Measurements from ENCODE around the gene PLEKHA6.
A peak's percentile ranks its signal among the peaks of the same experiment; 100 is the strongest.

Gene PLEKHA6

DNA sequence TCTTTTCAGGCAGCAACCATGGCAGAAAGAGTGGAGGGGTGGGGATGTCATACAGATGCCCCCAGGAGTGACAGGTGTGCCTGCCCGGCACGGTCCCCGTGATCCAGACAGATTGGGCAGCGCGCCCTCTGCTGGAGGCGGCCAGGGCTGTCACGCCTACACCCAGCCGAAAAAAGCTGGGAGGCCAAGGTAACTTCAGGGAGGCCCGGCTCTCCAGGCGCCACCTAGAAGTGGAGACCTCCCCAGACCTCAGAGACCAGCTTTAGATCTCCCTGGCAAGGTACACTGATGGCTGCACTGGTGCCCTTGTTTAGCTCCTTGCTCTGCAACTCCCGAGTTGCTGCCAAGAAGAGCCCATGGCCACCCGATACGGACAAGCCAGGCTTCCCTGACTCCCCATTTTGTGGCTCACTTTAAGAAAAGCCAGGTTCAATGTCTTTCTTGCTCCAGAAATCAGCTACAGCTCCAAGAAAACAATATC is 152.6 kb downstream of the PLEKHA6 start:
- peak; percentile 80 for DNase-seq (ENCODE audit: low spot score)

DNA sequence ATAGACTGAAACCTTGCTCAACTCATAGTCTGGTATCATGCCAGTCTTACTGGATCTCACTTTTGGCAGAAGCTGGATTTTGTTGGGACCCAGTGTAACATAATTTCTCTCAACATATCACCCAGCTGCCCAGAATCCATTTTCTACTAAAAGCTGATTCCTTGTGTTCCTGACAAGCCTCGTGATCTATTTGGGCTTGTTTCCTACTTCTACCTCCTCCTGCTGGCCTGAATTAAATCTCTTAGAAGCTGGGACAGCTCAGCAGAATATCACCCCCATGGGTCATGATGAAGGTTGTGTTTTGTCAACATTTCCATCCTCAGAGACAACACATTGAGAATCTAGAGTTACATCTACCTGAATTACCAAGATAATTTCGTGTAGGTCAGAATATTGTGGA is 153.6 kb downstream of the PLEKHA6 start:
- DNase-seq (ENCODE audit: low spot score): peak; percentile 46

DNA sequence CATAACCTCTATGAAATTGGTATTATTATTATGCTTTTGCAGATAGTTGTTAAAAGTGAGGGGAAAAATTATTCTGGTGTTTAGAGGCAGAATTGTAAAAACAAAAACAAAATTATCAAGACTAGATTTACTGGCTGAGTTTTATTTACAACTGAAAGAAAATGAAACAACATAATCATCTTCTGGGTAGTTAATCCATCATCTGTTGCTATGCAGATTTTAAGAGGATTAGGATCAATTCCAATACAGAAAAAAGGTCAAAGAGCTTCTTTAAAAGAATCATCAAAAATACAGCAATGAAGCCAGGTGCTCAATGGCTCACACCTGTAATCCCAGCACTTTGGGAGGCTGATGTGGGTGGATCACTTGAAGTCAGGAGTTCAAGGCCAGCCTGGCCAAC is 154.2 kb downstream of the PLEKHA6 start:
- DNase-seq (ENCODE audit: low spot score): no peak

DNA sequence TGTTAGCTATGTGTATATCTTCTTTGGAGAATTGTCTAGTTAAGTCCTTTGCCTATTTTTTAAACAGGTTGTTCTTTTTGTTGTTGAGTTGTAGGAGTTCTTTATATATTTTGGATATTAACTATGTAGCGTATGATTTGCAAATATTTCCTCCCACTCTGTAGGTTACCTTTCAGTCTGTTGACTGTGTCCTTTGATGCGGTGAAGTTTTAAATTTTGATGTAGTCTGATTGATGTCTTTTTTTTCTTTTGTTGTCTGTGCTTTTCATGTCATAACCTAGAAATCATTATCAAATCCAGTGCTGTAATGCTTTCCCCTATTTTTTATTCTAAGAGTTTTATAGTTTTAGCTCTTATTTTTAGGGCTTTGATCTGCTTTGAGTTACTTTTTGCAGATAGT is 154.8 kb downstream of the PLEKHA6 start:
- no peak for DNase-seq (ENCODE audit: low spot score)

DNA sequence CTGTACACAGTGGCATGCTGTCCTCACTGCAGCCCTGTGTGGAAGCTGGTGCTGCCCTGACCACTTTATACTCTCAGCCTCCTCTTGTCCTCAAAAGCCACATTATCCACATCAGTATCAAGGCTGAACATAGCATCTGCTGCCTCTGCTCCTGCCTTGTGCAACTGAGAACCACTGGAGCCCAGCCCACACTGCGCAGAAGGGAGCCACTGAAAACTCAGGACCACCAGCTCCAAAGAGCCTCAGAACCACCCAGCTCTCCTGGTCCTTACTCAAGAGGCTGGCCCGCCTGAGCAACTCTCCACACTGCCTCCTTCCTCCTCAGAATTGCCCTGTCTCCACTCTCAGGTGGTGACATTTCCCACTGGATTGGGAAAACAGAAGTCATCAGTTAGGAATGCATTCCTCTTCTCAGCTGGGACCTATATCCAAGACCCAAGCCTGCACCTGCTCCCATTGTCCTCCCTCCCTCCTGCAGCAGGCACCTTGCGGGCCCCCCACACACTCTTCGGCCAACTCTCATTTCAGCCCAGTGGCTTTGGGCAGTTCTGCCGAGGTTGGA is 156.4 kb downstream of the PLEKHA6 start:
- no peak for DNase-seq (ENCODE audit: low spot score)

DNA sequence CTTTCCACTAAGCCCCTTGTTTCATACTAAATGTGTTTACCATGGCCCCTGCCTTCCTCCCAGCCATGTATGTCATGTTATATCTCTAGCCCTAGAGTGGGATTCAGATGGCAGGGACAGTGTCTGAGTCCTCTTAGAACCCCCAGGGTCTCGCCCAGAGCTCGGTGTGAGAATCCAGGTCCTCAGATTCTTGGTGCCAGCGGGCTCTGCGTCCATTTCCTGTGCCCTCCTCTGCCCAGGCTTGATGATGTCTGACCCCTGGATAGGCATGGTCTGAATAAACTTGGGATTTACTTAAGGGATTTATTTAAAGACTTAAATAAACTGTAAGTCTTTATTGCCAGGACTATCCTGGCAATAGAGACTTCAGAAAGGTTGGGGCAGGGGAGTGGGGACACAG is 157.2 kb downstream of the PLEKHA6 start:
- DNase-seq (ENCODE audit: low spot score): no peak

DNA sequence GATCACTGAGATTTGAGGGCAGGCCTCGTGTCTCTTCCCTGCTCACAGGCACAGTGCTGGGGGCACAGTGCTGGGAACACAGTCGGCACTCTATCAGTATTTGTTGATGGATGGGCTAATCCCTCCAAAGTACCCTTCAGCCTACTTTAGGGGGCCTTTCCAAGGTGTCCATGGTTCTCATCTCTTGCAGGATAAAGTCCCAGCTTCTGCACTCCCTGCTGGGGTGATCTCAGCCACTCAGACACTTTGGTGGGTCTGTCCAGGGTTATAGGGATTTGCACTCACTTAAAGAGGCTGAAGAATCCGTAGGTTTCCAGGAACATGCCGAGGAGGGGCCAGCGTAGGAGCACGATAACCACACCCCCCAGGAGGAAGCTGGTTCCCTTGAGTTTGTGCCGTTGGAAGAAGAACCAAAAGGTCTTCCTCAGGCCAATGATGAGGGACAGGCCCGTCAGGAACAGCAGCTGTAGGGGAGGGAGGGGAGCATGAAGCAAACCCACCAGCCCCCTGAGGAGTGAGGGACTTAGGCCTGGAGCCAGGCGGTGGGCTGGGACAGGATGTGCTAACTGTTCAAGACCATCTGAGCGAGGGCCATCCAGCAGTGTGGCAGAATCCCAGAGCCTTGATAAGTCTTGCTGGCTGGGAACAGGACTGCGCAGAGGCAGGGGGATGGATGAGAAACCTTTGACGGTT is 158.2 kb downstream of the PLEKHA6 start:
- no peak for DNase-seq (ENCODE audit: low spot score)

DNA sequence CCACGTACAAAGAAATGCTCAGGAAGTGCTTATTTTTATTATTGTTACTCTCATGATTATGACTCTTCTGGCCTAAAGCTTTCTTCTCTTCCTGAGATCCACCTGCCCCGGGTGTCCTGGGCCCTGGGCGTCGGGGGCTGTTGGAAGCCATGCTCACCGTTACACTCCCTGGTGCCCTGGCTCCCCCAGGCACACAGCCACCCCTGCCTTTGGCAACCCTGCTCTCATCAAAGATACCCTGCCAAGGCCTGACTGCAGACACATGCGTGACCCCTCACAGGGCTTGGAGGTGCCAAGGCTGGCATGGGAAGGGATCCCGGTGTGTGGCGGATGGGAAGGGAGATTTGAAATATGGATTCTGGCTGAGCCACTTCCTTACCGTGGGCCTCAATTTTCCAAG is 160.2 kb downstream of the PLEKHA6 start:
- DNase-seq (ENCODE audit: low spot score): no peak

DNA sequence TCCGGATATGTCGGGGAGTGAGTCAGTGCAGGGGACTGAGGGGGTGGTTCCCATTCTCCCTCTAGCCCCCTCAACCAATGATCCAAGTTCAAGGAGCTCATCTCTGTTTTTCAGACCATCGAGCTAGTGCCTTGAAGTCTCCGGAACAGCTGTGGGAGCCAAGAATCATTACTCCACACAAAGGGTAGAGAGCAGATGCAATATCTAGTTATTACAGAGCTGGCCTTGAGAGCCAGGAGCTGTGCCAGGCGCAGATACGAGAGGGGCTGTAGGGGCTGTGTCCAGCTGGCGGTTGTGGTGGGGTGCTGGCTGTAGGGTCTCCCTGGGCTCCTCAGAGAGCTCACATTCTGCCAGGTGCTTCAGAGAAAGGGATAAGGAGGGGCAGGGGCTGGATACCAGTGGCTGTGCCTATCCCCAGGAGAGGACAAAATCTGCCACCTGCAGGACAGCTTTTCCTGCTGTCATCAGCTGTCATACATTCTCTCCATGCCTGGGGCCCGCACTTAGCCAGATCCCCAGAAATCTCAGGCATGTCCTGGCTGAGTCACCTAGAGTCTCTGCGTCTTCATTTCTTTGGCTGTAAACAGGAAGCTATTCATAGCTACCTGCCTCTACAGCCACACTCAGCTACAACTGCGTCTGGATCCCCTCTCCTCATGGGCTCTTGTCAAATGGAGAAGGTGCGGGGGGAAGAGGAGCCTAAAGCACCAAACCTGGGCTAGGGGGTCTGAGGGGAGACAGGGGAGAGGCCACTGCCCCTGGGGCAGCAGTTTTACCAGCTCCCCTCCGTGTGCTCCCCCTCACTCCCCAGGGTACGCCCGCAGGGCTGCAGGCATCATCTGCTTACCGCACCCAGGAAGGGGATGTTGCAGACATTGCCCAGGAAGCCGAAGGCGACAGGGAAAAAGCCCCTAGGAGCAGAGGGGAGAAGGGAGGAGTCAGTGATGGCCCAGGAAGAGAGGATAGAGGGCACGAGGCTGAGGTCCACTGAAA is 161.1 kb downstream of the PLEKHA6 start:
- DNase-seq (ENCODE audit: low spot score): peak; percentile 87

DNA sequence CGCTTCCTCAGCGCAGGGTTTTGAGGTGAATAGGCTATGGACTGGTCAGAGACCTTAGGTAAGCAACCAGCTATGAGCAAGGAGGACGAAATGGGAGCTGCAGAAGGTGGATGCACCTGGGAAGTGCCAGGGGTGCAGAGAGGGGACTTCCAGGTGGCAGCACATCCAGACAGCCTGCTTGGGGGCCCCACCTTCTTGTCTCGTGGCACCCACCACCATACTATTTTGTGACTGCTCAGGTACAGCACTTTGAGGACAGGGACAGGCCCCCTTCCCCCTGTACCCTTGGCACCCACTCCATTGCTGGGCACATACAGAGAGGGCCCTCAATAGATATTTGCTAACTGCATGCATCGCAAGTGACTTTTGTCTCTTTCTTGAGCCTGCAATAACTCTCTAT is 162.7 kb downstream of the PLEKHA6 start:
- DNase-seq (ENCODE audit: low spot score): no peak

DNA sequence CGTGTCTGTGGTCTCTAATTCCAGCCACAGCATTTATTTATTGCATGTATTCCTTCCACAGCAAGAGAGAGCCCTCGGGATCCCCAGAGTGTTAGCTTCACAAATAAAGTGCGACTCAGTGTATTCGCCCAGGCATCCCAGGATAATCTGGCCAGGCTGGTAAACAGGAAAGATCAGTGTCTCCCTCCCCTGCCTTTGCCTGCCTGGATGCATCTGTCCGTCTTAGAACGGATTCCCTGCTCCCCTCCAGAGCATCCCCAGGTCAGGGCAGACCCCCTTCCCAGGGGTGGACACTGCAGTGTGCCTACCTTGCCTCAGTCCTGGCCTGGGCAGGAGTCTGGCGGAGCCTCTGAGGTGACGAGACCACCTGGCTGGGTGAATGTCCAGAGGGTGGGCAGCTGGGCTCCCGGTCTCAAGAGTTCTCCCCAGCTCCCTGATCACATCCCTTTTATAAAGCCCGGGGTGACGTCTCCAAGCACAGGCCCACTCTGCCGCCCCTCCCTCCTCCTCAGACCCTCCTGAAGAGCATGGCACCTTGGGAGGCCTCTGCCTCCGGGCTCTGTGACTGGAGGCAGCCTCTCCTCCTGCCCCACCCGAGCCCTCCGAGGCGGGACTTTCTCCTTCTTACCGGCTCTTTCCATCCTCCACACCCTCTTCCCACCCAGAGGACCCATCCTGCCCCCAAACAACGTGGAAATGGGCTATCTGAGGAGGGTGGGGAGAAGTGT is 163.5 kb downstream of the PLEKHA6 start, which contains the start of gene KISS1:
KISS1 (minus strand) TSS at position 424 of the 728 bp plus-strand sequence. CDS start 3,615 bp downstream, outside the sequence.
- DNase-seq (ENCODE audit: low spot score): no peak

DNA sequence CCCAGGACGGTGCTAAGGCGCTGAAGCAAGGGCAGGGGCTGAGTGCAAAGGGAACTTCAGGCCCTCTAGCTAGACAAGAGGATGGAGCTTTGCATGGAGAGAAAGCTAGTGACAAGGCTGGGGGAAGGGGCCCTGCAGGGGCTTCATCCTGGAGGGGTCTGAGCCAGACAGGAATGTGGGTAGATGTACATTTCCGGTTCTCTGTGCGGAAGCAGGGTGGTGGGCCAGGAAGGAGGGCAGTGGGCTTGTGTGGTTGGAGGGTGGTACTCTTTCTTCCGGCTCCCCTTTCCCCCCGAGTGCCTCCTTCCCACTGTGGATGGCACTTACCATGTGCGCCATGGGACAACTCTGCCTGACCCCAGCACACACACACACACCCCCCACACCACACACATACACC is 165.0 kb downstream of the PLEKHA6 start:
- no peak for DNase-seq (ENCODE audit: low spot score)

DNA sequence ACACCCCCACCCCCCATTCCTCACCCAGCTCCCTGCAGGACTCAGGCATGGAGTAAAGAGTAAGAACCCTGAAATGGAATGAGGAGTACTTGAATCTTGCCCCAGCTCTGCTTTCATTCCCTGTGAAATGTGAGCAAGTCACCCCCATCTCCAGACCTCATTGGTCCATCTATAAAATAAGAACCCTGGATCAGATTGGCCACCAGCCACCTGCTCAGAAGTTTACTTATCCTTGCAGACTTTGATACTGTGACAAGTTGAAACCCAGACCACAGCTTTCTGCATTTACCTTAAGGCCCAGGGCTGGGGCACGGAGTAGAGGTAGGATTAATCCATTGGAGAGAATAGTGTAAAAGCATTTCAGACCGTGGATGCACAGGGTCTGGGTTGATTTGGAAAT is 165.6 kb downstream of the PLEKHA6 start:
- DNase-seq (ENCODE audit: low spot score): no peak

DNA sequence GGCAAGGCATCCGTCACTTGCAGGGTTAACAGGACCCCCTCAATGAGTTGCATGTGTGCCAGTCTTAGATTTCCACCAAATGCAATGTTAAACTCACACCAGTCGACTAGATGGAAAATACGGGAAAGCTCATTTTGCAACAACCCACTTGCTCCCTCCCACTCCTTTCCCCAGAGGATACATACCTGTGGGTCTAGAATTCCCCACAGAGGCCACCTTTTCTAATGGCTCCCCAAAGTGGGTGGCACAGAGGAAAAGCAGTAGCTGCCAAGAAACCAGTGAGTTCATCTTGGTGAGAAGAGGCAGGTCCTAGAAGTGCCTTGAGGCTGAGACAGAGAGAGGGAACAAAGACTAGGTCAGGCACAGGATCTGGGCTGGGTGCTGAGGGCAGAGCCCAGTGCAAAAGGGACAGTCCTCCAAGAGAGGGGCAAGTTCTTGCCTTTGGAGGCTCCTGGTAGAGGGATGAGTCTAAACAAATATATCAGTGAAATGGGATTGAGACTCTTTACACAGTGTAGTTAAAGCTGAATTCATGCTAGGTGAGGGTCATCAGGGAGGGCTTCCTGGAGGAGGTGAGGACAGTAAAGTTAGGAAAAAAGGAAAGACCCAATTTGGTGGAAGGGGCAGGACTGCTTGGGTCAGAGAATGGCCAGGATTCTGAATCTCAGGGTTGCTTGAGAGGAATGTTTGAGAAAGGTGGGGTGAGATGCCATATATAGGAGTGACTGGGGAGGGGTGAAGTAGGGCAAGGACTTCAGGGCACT is 167.0 kb downstream of the PLEKHA6 start:
- no peak for DNase-seq (ENCODE audit: low spot score)

DNA sequence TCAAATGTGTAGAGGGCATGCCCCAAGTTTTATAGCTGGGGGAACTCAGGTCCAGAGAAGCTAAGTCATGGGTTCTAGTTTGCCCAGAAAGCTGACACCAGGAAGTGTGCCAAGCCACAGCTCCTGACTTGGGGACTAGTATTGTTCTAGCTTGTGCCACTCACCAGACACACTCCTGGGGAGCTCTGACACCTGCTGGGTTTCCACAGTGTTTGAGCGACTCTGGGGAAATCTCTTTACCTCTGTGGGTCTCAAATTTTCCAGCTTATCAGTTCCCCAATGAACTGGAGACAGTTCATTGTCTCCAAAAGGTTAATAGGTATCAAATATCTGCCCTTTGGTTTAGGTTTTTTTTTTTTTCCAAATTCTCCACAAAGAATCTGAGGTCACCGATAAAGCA is 167.7 kb downstream of the PLEKHA6 start:
- DNase-seq (ENCODE audit: low spot score): no peak

DNA sequence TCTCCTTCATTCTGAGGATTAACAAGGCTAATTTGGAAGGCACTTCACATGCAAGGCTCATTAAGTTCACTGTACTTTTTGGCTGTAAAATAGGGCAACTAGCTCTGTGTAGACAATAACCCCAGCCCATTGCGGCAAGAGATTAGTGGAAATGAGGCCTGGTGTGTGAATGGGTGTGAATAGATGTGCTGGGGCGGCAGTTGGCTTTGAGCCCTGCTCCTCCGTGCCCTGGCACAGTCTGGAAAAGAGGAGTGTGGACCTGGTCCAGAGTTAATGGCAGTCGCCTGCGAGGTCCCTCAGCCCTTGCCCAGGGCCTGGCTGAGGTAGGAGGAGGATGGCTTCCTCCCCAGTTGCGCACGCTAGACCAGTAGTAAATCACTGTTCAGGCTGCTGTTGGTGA is 168.3 kb downstream of the PLEKHA6 start:
- no peak for DNase-seq (ENCODE audit: low spot score)

DNA sequence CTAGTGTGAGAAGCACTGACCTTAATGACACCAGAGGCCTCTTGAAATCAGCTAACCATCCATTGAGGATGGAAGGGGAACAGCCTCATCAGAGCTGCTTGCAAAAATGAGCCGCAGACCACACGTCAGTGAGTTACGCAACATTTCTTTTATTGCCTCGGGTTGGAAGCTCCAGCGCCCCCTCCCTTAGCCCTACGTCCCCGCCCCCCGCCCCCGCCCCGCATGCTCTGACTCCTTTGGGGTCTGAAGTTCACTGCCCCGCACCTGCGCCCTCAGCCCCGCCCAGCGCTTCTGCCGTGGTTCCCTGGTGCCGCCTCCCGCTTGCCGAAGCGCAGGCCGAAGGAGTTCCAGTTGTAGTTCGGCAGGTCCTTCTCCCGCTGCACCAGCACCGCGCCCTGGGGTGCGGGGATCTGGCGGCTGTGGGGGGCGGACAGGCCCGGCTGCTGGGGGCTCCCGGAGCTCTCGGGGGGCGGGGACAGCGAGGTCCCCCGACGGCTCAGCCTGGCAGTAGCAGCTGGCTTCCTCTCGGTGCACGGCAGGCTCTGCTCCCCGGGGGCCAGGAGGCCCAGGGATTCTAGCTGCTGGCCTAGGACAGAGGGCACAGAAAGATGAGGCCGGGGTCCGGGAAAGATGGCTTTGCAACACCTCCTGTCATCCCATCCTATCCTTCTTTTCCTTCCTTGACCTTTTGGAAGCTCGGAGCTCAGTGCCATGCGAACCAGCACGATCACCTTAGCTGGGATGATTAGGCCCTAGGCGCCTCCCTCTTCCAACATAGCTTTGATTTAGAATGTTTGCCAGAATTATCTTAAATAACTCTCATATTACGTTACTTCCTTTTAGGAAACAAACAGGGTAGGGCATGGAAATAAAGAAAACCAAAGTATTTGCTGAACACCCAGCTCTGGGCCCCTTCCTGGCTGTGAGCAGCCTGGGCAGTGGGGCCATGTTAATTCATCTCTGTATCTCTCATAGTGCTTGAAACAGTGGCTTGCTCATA is 169.2 kb downstream of the PLEKHA6 start:
- DNase-seq (ENCODE audit: low spot score): peak; percentile 45

DNA sequence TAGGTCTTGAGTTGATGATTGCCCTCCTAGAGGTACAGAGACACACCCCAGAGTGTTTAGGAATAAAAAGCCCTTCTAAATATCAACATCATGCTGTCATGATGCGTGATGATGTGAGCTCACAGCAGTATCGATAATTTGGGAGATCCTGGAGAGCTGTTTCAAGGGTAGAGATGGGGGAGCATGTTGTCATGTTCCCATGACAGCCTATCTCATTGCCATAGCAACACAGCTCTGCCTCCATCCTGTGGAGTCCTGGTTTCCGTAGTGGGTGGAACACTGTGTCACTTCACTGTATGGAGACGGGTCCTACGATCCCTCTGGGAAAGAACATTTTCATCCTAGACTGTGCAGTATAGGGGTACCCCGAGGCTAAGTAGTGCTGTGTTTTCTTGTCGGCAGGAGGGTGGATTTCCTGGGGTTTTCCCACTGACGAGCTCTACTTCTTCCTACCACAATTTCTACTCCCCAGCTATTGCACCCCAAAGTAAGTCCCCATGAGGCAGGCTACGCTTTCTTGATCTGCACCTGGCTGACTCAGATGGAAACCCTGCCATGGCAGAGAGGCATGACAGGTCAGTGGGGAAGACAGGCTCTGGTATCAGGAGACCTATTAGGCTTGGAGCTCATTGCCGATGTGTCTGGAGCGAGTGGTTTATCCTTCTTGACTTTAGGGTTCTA is 170.6 kb downstream of the PLEKHA6 start:
- no peak for DNase-seq (ENCODE audit: low spot score)

DNA sequence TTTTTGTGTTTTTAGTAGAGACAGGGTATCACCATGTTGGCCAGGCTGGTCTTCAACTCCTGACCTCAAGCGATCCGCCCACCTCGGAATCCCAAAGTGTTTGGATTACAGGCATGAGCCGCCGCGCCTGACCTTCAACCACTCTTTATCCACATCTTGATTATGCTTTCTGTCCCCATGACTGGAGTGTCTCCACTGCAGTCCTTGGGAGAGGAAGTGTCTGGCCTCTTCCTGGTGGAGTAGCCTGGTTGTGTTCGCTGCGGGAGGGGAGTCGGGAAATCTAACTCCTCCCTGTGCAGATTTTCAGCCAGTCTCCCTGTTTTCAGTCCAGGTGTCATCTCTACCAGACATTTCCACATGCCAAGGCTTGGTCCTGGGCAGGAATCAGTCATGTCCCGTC is 173.1 kb downstream of the PLEKHA6 start:
- DNase-seq (ENCODE audit: low spot score): no peak

All from AG08396 (cell line).